Nucleus accumbens (tissue), 56 donors: ENCODE data around the gene IVNS1ABP.

Source experiments
- DNase-seq, 56 donors: peaks; one replicate each; lab custom pipeline; 2025; lab: John Stamatoyannopoulos, UW

The IVNS1ABP gene

DNA sequence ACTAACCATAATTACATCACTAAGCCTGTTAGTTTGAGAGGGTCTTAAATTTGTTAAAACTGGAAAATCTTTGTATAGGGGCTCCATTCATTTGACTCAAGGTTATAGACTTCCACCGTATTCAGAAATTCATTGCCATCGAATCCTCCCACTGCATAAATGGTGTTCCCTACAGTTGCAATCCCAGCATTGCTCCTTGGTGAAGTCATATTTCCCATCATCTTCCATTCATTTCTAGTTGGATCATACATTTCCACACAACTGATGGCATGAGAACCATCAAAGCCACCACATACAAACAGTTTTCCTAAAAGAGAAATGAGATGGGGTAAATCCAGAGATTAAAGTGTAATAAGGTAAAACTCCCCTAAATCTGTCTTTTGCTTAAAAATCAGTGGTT is 19.1 kb downstream of the IVNS1ABP start:
- no peak for DNase-seq

DNA sequence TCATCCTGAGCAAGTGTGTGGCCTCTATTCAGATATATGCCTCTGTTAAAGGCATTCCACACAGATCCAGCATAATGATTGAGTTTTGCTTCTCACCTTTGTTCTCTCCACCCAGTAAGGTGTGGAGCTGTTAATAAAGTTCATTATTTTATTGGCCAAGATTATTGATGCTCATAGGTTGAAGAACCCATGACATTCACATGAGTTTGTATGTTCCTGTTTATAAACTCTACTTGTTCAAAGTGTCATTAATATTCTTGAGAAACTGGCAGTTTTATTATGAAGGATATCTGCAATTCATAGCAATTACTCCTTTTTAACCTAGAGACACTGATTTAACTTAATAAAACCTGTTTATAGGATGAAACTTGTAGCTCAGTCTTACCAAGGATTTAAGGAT is 22.0 kb downstream of the IVNS1ABP start:
- no peak for DNase-seq

DNA sequence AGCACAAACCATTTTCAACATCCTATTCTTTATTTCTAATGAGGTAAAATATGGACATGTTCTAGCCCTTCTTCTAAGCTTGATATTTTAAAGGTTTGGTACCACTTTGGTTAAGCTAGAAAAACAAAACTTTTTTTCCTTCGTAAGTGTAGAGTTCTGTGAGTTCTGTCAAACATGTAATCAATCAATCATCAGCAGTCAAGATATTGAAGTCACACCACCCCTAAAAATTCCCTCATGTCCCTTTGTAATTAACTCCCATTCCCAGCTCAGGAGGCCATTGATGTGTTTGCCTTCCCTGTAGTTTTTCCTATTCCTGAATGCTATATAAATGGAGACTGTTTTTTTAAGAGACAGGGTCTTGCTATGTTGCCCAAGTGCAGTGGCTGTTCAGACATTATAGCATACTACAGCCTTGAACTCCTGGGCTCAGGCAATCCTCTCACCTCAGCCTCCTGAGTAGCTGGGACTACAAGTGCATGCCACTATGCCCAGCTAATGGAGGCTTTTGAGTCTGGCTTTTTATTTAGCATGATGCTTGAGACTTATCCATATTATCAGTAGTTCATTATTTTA is 23.0 kb downstream of the IVNS1ABP start:
- DNase-seq = no peak

DNA sequence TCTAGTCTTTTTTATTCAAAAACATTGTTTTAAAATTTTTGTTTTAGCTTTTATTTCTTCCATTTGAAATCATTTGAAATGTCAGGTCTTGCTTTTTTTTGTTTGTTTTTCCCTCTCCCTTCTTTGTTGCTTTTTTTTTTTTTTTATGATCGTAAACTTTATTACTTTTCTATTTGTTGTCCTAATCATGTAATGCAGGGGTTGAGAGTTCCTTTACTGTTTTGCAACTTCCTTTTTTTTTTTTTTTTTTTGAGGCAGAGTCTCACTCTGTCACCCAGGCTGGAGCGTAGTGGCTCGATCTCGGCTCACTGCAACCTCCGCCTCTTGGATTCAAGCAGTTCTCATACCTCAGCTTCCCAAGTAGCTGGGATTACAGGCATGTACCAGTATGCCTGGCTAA is 24.8 kb downstream of the IVNS1ABP start:
- DNase-seq = no peak

DNA sequence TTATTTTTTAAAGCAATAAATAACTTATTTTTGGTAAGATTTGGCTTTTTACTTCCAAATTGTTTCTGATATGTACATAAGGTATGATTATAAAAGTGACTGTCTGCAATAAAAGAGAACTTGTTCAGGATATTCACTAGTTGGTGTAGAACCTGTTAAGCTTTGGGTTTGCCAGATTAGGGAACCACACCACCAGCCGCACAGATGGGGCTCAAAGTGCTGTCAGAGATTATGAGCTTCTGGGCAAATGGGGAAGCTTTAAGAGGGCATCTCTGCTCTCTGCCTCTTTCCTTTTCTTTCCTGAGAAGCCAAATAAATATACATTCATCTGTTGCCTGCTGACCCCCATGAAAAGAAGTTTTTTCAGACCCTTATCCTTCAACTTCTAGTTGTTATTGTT is 25.4 kb downstream of the IVNS1ABP start:
- DNase-seq = no peak

DNA sequence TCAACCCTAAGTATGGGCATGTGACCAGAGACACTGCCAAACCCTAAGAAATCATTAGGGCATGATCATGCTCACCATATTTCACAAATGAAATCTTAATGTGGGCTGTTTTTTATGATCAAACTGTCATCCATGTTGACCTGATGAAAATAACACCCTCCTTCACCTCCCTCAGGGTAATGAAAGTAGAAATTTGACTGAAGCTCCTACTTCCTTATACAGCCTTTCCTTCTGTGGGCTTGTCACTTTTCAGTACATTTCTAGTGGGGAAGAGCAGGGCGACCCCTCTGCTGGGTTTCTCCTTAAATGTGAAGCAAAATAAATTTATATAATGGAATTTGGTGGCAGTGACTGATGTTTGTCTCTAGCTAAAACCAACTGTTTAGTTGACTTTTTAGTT is 25.9 kb downstream of the IVNS1ABP start:
- no peak for DNase-seq

DNA sequence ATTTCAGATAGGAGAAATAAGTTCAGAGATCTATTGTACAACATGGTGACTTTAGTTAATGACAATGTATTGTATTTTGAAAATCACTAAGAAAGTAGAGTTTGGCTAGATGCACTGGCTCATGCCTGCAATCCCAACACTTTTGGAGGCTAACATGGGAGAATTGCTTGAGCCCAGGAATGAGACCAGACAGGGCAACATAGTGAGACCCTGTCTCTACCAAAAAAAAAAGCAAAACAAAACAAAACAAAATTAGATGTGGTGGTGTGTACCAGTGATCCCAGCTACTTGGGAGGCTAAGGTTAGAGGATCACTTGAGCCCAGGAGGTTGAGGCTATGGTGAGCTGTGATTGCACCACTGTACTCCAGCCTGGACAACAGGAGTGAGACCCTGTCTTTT is 27.2 kb downstream of the IVNS1ABP start:
- DNase-seq = no peak

DNA sequence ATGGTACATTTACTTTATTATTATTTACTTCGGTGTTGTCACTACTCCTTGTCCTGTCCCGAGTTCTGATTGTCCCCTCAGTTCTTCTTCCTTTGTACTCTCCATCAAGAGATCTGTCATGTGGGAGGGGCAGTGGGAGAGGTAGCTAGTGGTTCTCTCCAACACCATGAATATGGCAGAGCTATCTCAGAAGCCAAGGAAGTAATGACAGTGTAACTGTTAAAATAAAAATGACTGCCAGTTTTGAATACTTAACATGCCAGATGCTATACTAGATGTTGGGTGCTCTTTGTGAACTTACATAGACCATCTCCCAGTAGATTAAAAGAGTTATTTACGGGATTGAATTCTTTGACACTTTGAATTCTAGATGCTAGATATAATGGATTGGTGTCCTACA is 28.6 kb downstream of the IVNS1ABP start:
- DNase-seq = no peak

DNA sequence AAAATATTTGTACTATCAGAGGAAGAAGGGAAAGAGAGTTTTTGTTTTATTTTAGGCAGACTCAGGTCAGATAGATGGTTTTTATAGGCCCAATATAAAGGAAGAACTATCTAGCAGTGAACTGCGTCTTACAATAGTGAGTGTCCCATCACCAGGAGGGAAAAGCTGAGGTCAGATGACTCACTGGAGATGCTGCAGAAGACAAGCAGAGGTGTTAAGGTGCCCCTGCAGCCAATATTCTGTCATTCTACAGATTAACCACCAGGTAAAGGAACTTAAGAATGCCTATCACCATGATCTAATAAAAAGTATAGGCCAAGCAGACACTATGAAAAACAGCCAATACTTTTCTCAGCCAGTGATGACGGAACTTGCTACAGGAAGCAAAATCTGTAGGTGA is 29.6 kb downstream of the IVNS1ABP start:
- no peak for DNase-seq

DNA sequence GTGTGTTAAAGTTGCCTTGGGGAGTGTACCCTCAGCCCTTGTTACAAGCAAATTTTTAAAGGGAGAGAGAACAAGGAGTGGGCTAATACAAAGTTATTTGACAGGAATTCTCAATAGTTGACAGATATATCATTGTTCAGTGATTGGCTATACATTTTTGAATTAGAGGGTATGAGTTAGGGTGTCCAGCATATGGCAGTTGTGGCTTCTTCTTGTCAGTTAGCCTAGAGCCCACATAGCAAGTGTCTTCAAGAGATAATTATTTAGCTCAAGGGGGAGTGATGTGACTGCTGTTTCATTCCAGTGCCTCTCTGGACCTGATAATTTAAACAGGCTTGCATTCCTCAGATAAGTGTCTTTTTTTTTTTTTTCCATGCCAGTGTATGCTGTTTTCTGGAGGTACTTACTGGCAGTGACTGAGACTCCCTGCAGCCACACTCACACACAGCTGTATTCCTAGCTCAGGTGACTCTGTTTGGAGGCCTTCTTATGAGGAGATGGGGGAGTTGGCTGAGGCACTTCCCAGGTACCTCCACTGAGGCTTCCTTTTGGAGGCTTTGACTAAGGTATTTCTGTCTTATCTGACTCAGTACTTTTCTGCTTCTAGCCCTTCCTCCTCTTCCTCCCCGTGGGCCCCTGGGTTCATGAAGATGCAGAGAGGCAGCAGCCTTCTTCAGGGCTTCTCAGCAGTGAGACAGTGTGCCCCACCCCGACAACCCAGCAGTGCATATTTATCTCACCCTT is 32.3 kb downstream of the IVNS1ABP start:
- no peak for DNase-seq

DNA sequence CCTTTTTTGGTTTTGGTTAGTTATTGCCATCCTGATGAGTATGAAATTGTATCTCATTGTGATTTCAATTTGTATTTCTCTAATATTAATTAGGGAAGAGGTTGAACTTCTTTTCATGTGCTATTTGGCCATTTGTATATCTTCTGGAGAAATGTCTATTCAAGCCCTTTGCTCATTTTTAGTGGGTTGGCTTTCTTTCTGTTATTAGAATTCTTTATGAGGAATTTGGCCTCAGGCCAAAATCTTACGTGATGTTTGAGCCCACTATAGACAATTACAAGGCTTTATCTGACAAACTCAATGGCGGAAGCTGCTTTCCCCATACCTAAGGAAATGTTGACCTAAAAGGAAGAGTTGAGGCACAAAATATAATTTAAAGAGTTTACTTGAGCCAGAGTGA is 32.9 kb downstream of the IVNS1ABP start:
- DNase-seq = no peak

DNA sequence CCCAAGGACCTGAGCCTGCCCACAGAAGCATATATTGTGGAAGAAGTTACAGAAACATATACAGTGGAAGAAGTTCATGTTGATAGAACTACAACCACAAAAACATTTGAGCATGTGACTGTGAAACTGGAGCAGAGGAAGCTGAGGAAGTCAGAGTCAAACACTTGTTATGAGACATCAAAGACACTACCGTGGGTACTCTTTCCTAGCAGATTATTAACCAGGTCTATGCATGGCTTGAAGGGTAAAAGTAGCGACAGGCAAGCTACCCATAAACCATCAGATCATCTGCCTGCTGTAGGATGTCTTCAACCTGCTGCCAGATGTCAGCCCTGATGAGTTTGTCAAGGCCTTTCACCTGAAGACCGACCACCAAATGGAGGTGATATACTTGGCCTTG is 35.8 kb downstream of the IVNS1ABP start:
- no peak for DNase-seq

DNA sequence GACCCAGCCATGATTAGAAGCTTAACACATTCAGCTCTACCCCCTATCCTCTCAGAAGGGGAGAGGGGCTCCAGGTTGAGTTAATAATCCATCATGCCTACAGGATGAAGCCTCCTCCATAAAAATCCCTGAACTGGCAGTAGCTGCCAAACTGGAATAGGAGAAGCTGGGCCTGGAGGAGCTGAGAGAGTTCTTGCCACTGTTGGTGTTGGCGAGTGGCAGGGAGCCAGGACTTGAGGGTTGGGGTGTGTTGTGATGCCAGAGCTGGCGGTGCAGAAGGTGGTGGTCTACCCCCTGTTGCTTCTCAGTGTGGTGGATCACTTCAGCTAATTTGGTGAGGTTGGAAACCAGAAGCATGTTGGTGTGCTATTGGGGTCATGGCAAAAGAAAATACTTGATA is 36.5 kb downstream of the IVNS1ABP start:
- DNase-seq = no peak

DNA sequence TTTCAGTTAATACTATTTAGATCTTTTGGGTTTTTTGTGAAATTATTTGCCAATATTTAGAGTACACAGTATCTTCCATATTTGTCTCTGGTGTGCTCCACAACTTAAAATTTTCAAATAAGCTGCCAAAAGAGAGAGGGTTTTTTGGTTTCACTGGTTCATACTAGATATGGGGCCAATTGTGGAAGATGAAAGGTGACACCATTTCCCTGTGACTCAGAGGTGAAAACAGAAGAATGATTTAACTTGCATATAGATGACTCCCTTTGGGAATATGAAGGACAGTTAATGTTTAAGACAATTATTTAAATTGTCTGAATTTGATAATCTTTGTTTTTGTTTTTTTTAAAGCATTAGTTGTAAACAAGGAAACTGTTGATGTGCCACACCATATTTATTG is 37.5 kb downstream of the IVNS1ABP start:
- no peak for DNase-seq

DNA sequence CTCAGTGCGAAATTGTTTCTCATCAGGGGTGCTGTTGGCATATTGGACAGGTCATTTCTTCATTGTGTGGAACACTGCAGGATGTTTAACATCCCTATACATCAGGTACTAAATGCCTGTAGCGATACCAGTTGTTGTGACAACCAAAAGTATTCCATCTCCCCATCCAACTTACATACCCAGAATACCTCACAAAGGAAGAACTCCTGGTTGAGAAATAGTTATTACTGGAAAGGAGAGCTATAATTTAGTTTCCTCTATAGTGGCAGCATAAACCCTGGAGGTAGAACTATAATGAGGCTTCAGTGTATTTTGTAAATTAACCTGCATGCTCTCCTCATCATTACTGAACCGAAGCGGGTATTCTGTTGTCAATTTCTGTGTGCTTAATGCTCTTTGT is 45.1 kb downstream of the IVNS1ABP start:
- DNase-seq = no peak

DNA sequence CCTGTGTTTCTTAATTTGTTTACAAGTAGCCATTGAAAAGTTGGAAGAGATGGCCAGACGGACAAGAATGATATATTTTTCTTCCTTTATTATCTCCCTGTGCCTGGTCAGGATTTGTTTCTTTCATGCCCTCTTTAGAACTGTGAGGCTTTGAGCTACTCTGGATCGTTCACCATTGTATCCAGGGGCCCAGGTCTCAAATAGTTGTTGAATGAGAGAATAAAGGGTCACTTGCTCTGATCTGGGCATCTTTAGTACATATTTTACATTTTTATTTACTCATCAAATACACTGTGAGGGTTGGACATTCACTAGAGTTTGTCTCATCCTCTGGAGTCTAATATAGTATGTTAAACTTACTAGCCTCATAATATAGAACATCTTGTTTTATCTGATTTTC is 48.7 kb downstream of the IVNS1ABP start:
- no peak for DNase-seq

DNA sequence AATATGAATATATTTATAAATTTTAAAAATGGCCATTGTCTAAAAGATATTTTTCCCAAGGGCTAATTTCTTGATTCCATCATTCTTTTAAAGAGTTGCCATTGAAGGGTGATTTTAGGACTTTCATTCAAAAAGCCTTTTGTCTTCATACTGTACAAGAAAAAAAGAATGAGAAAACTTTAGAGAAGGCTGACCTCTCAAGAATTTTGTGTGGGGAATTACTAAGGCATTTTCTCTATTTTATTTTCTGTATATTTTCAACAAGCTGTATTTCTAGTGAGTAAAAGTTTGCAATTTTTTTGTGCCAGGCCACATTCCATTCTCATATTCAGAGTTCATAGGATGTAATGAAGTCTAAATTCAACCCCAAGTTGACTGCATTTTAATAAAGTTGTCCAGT is 49.3 kb downstream of the IVNS1ABP start:
- DNase-seq = no peak

DNA sequence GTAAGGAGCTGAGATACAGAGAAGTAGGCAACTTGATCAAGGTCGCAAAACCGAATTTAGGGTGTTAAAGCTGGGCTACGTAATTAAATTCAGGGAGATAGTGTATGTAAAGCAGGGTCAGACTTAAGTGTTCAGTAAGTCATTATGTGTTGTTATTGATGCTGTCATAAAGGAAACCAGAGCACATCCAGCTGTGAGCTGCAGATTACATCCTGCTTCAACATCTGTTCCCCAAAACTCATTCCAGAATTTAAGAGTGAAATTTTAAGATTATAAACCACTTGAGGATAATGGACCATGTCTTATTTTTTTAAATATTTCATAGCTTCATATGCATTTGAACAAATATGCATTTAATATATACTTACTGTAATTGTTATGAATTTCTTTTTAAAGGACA is 49.7 kb downstream of the IVNS1ABP start:
- DNase-seq = no peak

DNA sequence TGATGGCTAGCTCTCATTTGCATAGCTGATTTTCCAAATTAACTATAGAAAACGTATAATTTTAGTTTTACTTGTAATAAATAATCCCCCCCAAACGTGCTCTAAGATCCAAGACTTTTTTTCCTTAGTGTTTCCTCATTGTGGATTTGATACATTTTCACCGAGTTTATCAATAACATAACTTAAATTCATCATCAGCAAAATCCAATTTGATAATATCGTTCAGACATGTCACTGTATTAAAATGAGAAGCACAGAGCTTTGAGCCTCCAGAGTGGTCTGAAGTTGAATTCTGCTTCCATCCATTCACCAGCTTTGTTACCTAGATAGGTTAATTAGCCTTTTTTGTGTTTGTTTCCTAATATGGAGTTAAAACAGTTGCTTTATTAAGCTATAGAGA is 51.7 kb downstream of the IVNS1ABP start:
- DNase-seq = no peak

DNA sequence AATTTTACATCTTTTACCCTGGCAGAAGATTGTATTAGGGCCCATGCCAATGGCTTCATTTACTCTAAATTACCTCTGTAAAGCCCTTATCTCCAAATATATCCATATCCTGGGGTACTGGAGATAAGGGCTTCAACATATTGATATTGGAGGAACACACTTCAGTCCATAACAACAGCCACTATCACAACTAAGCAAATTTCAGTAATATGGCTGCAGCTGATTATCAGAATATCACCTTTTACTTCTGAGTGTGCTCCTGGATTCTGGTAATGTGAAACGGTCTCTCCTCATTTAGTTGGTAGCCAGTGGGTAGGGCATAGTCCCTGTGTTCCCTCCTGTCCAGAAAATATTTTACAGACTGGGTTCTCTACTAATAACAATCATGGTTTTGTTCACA is 53.3 kb downstream of the IVNS1ABP start:
- no peak for DNase-seq

DNA sequence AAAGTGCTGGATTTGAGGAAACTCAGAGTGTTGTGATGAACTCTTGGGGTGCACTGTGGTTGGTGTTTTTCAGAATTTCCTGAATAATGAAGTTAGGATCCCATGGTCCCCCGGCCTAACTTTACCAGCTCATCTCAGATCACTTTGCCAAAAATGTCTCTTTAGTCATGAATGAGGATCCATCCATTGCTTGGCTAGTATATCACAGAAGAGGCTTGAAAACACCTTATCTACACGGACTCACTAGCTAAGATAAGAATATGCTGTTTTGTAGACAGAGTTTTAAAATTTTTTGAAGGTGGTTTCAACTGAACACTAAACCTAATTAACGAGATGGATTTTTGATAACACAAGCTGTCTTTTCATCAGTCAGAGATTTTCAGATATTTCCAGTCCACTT is 53.8 kb downstream of the IVNS1ABP start:
- DNase-seq = no peak

DNA sequence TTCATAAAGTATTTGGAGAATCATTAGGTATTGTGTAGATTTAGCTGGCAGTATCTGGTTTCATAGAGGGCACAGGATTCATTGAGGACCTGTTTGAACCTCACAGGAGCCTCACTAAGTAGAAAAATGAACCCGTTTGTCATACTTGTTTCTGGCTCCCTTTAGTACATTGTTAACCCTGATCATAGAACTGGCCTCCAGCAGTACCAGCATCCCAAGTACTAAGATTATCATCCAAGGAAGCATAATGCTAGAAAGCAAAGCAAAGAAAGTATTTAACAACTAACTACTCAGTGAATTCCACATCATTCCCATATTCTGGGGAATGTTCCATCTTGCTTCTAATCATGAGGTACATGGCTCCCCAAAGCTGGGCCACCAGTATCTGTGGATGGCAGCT is 54.9 kb downstream of the IVNS1ABP start:
- no peak for DNase-seq

DNA sequence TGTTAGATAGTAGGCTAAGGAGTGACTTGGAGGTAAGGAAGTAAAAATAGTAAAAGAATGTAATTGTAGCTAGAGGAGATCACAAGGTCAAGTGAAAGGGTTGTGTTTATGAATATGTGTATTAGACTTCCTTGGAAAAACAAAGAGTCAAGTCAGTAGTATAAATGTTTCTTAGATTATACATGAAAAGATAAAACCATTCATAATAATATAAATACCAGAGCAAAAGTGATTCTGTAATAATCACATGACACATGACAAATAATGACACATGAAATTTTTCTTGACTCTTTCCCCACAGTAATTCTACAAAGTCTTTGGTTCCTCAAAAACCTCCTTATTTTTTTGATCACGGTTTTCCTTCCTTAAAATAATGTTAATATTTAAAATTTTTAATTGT is 56.4 kb downstream of the IVNS1ABP start:
- no peak for DNase-seq
